Measurements from ENCODE around the gene EXPH5. TPM values are rescaled to one million over a fixed set of nuclear protein-coding genes. Genes with fewer than 3 reads are reported as not detected.

EXPH5 gene
- total and polyA plus RNA-seq, 12 donors: 0.14 to 7.4 (median 0.98) TPM

GRCh38 chr11:108580645-108581044, 12.9 kb downstream of the EXPH5 start:
- Histone ChIP-seq H3K4me1 (replicated peaks in 1 of 2) (no peaks in the 10 kb centered on the region), H3K36me3 (replicated peaks in 1 of 2) (no peaks in the 10 kb centered on the region), H3K27ac (no peak overlapping the region), H3K27me3 (no peaks in the 10 kb centered on the region), H3K4me3 (no peak overlapping the region), H3K9me3 (replicated peaks in 1 of 3) (no peaks in the 10 kb centered on the region)
- no peak for DNase-seq
- TF ChIP-seq POLR2A (IDR thresholded peaks at IDR 0.05) (no peak), CTCF (IDR thresholded peaks at IDR 0.05) (no peak)
- 89 to 94% (median 91%) methylated on average over 2 of the region's 2 CpGs for WGBS, 4 donors
- intact Hi-C loops (cut with DNase I): no loop called here

GRCh38 chr11:108580043-108580442, 13.5 kb downstream of the EXPH5 start:
- no peak overlapping the region for H3K27ac ChIP-seq
- no peaks in the 10 kb centered on the region for H3K9me3 ChIP-seq (replicated peaks in 1 of 3)
- H3K27me3 ChIP-seq: no peaks in the 10 kb centered on the region
- no peak for DNase-seq
- TF ChIP-seq POLR2A (IDR thresholded peaks at IDR 0.05) (no peak), CTCF (IDR thresholded peaks at IDR 0.05) (no peak)
- intact Hi-C loops (cut with DNase I): no loop called here
- H3K4me1 ChIP-seq (replicated peaks in 1 of 2): no peaks in the 10 kb centered on the region
- no peaks in the 10 kb centered on the region for H3K36me3 ChIP-seq (replicated peaks in 1 of 2)
- H3K4me3 ChIP-seq: no peak overlapping the region

DNA sequence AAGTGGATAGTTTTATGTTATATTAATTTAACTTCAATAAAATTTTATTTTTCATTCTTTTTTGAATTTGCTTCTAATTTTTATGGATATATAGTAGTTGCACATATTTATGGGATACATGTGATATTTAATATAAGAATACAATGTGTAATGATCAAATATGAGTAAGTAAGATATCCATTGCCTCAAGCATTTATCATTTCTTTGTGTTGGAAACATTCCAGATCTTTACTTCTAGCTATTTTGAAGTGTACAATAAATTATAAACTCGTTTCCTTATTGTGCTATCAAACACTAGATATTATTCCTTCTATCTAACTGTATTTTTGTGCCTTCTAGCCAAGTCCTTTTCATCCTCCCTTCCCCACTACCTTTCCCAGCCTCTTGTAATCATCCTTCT, 17.0 kb downstream of the EXPH5 start:
- TF ChIP-seq CTCF (IDR thresholded peaks at IDR 0.05) (no peak), POLR2A (IDR thresholded peaks at IDR 0.05) (no peak)
- no peak for DNase-seq
- H3K27me3 ChIP-seq: no peaks in the 10 kb centered on the region
- H3K4me1 ChIP-seq (replicated peaks in 1 of 2): no peaks in the 10 kb centered on the region
- no peak overlapping the region for H3K4me3 ChIP-seq
- no peaks in the 10 kb centered on the region for H3K36me3 ChIP-seq (replicated peaks in 1 of 2)
- no peaks in the 10 kb centered on the region for H3K9me3 ChIP-seq (replicated peaks in 1 of 3)
- intact Hi-C loops (cut with DNase I): no loop called here
- no peak overlapping the region for H3K27ac ChIP-seq
- WGBS, 4 donors: 18 to 42% (median 29%) methylated on average over 1 of the region's 1 CpG

- no peak for TF ChIP-seq POLR2A (IDR thresholded peaks at IDR 0.05)
- TF ChIP-seq CTCF (IDR thresholded peaks at IDR 0.05): no peak
- Histone ChIP-seq H3K36me3 (replicated peaks in 1 of 2) (no peaks in the 10 kb centered on the region), H3K27me3 (no peaks in the 10 kb centered on the region), H3K4me1 (replicated peaks in 1 of 2) (no peaks in the 10 kb centered on the region), H3K9me3 (replicated peaks in 1 of 3) (no peaks in the 10 kb centered on the region), H3K27ac (no peak overlapping the region), H3K4me3 (no peak overlapping the region)
- DNase-seq: no peak
- 86 to 90% (median 86%) methylated on average over 4 of the region's 4 CpGs for WGBS, 4 donors
- intact Hi-C loops (cut with DNase I): no loop called here
Measured at GRCh38 chr11:108574675-108575074, 18.9 kb downstream of the EXPH5 start.
